Progenitor cell of endocrine pancreas (in vitro differentiated cells): ENCODE results near the gene FRY. TPM values are rescaled to one million over a fixed set of nuclear protein-coding genes. Genes with fewer than 3 reads are reported as not detected.

Experiments
- DNase-seq: peaks from one replicate; pipeline ENCODE4 v3.0.0; 2021; ENCODE audit warnings: low spot score; ENCODE audit not compliant: unreplicated experiment
- H3K27ac Mint-ChIP-seq: 2 replicates; pipeline ENCODE4 v1.8.0; 2021; ENCODE audit warnings: mild to moderate bottlenecking, moderate library complexity, mixed read lengths
- H3K27me3 Mint-ChIP-seq: 2 replicates; pipeline ENCODE4 v1.8.0; 2021; ENCODE audit warnings: mixed read lengths
- H3K36me3 Mint-ChIP-seq: 2 replicates; pipeline ENCODE4 v1.8.0; 2022; ENCODE audit warnings: mixed read lengths; ENCODE audit not compliant: insufficient read depth
- H3K4me1 Mint-ChIP-seq: 2 replicates; pipeline ENCODE4 v1.8.0; 2021; ENCODE audit warnings: low read depth, mixed read lengths
- H3K4me3 Mint-ChIP-seq: 2 replicates; pipeline ENCODE4 v1.8.0; 2021; ENCODE audit warnings: low read depth, mild to moderate bottlenecking, moderate library complexity, mixed read lengths
- H3K9me3 Mint-ChIP-seq: 2 replicates; pipeline ENCODE4 v1.8.0; 2021; ENCODE audit warnings: low read depth, mixed read lengths
- total RNA-seq: library from RNA; stranded (reverse); gene quantifications from 2 replicates; pipeline ENCODE4 v1.2.1, GENCODE V29; 2021
- TF ChIP-seq, protein P1 (sequence below): fragments of 200-600 bp; sonication (generic); IDR thresholded peaks from one replicate; pipeline ENCODE4 v1.5.0; 2021; ENCODE audit warnings: antibody characterized with exemption, mild to moderate bottlenecking; ENCODE audit not compliant: unreplicated experiment

Gene FRY
- total RNA-seq, 1 donor from 2014 or later = 14.3 TPM

DNA sequence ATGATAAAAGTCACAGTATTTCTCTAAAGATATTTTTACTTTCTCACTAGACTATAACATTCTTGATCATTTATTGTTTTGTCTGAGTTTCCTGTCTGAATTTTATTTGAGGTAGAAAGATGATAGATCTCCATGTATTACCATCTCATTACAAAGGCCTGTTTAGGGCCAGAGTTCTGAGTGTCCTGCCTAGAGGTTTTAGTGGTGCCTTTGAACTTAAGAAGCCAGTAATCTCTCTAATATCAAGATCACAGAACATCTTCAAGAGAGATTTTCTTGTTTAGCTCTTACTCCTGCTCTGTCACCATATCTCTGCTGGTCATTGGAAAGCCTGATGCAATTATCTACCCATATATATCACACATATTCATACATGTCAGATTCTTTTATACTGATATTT lies 182.1 kb downstream of the FRY start:
- Mint-ChIP-seq H3K4me3 (no peak overlapping the region), H3K27me3 (no peaks in the 10 kb centered on the region), H3K36me3 (peaks cover 1% of the 10 kb centered on the region), H3K27ac (no peak overlapping the region), H3K9me3 (no peaks in the 10 kb centered on the region), H3K4me1 (no peaks in the 10 kb centered on the region)
- no peak for DNase-seq
- TF ChIP-seq, protein P1, sequence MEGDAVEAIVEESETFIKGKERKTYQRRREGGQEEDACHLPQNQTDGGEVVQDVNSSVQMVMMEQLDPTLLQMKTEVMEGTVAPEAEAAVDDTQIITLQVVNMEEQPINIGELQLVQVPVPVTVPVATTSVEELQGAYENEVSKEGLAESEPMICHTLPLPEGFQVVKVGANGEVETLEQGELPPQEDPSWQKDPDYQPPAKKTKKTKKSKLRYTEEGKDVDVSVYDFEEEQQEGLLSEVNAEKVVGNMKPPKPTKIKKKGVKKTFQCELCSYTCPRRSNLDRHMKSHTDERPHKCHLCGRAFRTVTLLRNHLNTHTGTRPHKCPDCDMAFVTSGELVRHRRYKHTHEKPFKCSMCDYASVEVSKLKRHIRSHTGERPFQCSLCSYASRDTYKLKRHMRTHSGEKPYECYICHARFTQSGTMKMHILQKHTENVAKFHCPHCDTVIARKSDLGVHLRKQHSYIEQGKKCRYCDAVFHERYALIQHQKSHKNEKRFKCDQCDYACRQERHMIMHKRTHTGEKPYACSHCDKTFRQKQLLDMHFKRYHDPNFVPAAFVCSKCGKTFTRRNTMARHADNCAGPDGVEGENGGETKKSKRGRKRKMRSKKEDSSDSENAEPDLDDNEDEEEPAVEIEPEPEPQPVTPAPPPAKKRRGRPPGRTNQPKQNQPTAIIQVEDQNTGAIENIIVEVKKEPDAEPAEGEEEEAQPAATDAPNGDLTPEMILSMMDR = no peak

DNA sequence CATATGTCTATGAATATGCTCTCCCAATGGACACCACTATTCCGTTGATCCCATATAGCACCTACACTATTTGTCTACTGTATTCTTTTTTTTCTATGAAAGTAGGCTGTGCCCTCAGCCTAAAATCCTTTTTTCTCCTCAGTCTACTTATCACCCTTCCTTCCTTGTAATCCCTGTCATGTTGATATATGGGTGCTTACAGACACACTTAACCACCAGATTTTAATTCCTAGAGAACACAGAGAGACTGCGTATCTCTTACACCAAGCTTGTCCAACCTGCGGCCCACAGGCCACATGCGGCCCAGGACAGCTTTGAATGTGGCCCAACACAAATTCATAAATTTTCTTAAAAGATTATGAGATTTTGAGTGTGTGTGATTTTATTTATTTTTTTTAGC lies 182.5 kb downstream of the FRY start:
- H3K27ac Mint-ChIP-seq = no peak overlapping the region
- H3K27me3 Mint-ChIP-seq = no peaks in the 10 kb centered on the region
- H3K9me3 Mint-ChIP-seq = no peaks in the 10 kb centered on the region
- peaks cover 3% of the 10 kb centered on the region for H3K36me3 Mint-ChIP-seq
- H3K4me3 Mint-ChIP-seq = no peak overlapping the region
- no peaks in the 10 kb centered on the region for H3K4me1 Mint-ChIP-seq
- TF ChIP-seq, protein P1 = no peak
- no peak for DNase-seq

DNA sequence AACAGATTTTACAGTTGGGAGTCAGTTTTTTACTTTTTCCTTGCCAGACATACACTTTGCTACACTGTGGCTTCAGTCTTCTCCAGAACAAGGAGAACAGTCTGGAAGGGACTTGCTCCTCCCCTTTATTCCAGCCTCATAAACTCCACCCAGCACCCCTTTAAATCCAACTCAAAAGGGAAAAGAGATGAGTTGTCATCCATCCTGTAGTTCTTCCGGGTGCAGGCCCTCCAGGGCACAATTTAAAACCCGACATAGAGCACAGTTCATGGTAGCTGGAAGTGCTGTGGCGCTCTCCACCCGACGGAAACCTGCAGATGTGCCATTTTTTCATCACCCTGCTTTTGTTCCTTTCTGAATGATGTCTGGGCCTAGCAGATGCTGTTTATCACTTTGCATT lies 184.7 kb downstream of the FRY start:
- H3K9me3 Mint-ChIP-seq = no peaks in the 10 kb centered on the region
- no peaks in the 10 kb centered on the region for H3K4me1 Mint-ChIP-seq
- H3K4me3 Mint-ChIP-seq = no peak overlapping the region
- peaks cover 3% of the 10 kb centered on the region for H3K36me3 Mint-ChIP-seq
- H3K27ac Mint-ChIP-seq = no peak overlapping the region
- DNase-seq = no peak
- no peaks in the 10 kb centered on the region for H3K27me3 Mint-ChIP-seq
- TF ChIP-seq, protein P1 = no peak

DNA sequence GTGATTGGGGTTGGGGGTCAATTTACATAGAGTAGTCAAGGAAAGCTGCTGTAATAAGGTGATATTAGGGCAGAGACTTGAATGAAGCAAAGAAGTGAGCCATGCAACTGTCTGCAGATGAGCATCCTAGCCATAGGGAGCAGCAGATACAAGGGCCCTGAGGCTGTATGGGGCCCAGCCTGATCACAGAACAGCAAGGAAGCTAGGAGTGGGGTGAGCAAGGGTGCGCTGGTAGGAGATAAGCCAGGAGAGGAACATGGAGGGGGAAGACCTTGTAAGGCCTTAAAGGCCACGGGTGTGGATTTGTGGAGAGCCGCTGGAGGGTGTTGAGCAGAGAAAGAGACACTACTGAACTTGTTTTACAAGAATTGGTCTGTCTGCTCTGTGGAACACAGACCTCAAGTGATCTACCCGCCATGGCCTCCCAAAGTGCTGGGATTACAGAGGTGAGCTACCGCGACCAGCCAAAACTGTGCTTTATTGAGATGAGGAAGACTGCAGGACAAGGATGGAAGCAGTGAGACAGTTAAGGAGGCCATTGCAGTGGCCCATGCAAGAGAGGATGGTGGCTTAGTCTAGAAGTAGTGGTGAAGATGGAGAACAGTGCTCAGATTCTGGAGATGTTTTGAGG lies 190.6 kb downstream of the FRY start:
- H3K27me3 Mint-ChIP-seq = no peaks in the 10 kb centered on the region
- DNase-seq = no peak
- H3K4me1 Mint-ChIP-seq = peaks cover 1% of the 10 kb centered on the region
- H3K27ac Mint-ChIP-seq = no peak overlapping the region
- H3K4me3 Mint-ChIP-seq = no peak overlapping the region
- H3K36me3 Mint-ChIP-seq = peaks cover 4% of the 10 kb centered on the region
- H3K9me3 Mint-ChIP-seq = no peaks in the 10 kb centered on the region
- TF ChIP-seq, protein P1 = no peak

DNA sequence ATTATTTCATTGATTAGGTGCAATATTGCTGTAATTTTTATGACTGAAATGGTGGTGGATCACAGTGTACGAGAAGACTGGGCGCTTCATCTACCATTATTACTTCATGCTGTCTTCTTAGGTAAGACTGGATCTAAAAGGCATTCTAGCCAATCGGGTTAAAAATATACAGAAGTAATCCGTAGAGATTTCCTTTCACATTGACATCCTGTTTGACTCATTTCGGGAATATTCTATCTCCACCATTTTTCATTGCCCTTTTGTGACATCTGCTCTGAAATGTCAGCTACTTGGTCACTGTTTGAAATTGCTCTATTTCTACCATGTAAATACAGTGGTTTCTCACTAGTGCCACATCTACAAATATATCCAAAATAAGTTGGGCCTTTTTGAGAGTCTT lies 193.3 kb downstream of the FRY start:
- H3K4me1 Mint-ChIP-seq = peaks cover 4% of the 10 kb centered on the region
- H3K27ac Mint-ChIP-seq = no peak overlapping the region
- H3K9me3 Mint-ChIP-seq = no peaks in the 10 kb centered on the region
- peaks cover 1% of the 10 kb centered on the region for H3K36me3 Mint-ChIP-seq
- no peak overlapping the region for H3K4me3 Mint-ChIP-seq
- TF ChIP-seq, protein P1 = no peak
- no peak for DNase-seq
- H3K27me3 Mint-ChIP-seq = no peaks in the 10 kb centered on the region
